ENCODE measurements around the gene MUC5AC.
"Not testable (repeated sequence)": the region's sequence is repeated elsewhere in the genome, so short reads cannot be mapped to it uniquely, and the experiment has no call there.

The MUC5AC gene

DNA sequence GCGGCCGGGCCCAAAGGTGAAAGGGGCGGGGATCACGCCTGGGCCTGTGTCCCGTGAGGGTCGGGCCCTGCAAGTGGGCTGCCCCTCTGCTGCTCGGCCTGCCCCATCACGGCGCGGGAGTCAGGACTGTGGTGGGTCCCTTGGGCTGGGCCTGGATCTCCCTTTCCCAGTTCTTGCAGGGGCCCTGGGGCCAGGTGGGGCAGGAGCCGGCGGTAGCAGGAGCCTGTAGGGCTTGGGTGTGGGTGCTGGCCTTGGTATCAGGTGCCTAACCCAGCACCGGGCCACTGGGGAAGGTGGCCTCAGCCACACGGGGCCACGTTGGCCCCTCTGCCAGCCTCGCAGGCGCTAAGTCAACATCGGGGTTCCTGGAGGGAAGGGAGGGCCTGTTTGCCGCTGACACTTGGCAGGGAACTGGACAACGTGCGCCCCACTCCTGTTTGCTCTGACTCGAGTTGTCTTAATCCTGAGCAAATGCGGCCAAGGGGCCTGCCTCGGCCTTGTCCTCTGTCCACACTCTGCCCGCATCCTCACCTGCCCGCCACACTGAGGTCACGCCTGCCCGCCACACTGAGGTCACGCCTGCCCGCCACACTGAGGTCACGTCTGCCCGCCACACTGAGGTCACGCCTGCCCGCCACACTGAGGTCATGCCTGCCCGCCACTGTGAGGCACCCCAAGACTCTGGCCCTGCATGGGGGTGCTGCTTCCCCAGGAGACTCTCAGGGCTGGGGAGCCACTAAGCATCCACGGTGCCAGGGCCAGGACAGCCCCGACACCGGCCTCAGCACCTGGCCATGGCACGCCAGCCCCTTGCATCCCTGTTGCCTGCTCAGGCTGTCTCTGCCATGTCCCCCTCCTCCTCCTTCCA, 50.9 kb downstream of the MUC5AC start:
- DNase-seq (ENCODE audit: low spot score), result no peak

DNA sequence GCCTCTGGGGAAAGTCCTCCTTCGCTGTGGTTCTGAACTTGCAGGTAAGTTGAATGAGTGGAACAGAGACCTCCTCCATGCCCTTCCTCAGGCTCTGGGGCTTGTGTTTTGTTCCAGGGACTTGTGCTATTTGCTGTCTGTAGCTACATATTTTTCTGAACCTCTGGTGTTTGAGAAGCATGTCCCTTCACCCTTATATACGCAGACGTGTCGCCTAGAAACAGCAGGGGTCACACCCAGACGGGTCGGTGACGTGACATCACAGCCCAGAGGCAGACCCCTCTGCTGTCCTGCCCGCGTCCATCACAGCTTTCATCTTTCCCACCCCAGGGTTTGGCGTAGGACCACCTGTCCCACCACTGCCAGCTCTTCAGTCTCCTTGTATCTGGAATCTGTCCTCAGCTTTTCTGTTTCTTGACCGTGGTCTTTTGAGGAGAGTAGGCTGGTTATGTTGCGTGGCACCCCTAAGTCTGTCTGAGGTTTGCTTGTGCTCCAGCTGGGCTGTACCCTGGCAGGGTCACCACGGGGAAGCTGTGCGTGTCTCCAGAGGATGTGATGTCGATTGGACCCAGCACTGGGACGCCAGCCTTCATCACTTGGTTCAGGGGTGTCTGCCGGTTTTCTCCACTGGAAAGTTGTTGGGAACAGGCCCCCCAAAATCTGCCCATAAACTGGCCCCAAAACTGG, 51.8 kb downstream of the MUC5AC start:
- DNase-seq (ENCODE audit: low spot score), result no peak

DNA sequence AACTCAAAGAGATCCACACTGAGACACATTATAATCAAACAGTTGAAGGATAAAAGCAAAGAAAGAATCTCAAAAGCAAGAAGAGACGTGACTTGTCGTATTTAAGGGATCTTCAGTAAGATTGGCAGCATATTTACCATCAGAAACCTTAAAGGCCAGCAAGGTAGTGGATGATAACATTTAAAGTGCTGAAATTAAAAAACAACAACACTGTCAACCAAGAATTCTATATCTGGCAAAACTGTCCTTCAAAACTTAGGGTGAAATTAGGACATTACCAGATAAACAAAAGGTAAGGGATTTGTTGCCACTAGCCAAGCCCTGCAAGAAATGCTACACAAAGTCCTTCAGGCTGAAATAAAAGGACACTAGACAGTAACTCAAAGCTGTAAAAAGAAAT, 54.1 kb downstream of the MUC5AC start:
- no peak for DNase-seq (ENCODE audit: low spot score)

DNA sequence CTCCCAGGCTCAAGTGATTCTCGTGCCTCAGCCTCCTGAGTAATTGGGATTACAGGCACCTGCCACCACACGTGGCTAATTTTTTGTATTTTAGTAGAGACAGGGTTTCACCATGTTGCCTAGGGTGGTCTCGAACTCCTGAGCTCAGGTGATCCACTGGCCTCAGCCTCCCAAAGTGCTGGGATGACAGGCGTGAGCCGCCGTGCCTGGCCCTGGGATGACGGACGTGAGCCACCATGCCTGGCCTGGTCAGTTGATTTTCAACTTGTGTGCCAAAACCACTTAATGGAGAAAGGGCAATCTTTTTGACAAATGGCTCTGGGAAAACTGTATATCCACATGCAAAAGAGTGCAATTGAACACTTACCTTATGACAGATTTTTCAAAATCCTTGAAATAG, 58.1 kb downstream of the MUC5AC start:
- not testable (repeated sequence) for DNase-seq (ENCODE audit: low spot score)

DNA sequence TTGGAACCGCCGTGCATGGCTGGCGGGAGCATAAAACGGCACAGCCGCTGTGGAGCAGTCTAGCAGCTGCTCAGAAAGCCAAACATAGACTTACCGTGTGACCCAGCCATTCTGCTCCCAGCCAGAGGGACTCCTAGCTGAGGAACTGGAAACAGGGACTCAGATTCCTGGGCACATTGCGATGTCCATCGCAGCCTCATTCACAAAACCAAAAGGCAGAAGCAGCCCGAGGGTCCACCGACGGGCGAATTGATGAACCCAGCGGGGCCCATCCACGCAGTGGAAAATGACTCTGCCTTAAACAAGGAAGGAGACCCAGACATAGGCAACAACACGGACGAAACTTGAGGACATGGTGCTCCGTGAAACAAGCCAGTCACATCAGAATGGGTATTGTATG, 59.4 kb downstream of the MUC5AC start:
- no peak for DNase-seq (ENCODE audit: low spot score)

DNA sequence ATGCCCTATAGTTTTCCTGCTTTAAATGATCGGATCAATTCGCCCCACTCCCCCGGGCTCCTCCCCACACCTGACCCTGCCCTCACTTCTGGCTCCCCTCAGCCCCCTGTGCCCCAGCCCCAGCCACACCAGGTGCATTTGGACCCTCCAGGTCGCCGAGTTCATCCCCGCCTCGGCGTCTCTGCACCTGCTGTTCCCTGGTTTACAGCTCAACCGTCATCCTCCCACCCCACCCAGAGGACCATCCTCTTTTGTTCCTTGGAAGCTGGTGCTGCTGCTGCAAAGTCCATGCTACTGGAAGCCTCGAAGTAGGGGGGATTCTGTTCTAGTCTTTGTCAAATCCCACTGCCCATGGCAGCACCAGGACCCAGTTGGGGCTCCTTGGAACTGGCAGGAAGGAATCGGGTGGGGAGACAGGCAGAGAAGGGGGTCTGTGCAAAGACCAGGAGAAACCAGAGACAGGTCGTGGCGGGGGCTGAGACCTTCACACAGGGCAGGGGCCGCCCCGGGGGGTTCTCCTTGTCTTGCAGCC, 60.6 kb downstream of the MUC5AC start:
- DNase-seq (ENCODE audit: low spot score), result no peak

DNA sequence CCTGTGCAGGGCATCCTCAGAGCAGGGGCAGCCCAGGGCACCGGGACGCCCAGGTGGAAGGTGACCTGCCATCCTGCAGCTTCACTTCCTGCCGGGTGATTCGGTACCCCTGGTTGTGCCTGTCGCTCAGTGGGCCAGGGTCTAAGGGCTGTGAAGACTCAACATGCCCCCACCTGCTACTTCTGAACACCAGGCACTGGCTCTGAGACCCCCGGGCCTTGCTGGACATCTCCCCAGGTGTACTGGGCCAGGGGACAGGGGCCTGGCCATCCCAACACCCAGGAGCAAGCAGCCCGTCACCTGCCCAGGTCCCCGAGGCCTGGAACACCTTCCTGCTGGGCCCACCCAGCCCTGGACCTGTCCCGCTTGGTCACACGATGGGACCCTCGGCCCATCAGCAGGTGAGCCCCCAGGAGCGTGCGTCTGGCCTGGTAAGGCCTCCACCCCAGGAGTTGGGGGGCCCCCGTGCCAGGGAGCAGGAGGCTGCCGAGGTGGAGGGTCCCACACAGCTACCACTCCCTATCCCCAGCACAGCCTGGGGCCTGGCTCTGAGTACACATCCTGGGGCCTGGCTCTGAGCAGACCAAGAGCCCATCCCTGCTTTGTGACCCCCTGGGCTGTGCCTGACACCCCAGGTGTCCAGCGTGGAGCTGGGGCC, 61.2 kb downstream of the MUC5AC start:
- DNase-seq (ENCODE audit: low spot score), result no peak

DNA sequence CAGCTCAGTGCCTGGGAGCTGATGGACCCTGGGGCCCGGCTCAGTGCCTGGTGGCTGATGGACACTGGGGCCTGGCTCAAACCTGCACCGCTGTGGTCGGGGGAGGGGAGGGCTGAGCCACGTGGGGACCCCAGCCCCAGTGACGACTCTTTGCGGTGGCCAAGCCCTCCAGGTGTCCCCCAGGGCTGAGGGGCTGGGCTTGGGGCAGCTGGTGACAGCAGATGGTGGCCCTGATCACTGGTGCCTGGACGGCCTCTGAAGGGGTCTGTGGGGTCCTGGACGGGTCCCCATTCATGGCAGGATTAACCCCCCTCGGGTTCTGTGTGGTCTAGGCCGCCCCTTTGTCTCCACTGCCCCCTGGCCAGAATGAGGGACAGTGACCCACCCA, 61.7 kb downstream of the MUC5AC start:
- DNase-seq (ENCODE audit: low spot score), result no peak

DNA sequence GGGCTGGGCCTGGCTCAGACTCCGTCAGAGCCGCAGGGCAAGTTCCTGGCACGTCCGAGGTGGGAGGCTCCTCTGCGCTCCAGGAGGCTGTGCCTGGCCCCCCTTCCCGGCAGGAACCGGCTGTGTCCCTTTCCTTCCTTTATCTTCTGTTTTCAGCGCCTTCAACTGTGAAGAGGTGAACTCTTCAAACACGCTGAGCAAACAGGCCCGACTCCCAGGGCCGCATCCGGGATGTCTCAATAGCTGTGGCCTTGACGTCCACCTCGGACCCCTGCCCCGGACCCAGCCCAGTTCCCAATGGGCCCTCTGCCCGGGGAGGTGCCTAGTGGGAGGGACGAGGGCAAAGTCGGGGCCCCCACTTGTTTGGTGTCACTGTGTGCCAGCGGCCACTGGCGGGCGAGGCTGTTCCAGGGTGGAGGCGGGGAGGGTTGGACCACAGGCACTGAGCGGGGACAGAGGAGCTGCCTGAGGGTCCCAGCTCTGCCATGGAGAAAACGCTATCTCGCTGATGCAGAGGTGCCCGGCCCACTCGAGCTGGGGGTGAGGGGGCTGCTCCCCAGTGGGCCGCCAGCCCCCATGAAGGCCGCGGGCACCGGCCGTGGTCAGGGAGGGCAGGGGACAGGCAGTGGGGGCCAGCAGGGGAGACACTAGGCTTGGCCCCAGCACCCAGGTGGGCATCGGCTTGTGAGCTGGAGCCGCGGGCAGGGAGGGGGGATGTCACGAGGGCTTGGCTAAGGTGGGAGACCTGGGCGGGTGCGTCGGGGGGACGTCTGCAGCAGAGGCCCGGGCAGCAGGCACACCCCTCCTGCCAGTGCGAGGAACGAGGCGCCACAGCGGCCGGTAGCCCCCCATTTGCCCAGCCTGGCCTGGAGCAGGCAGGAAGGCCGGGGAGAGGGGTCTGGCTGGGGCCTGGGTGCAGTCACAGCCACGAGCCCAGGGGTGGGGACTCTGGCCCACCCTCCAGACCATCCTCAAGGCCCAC, 62.4 kb downstream of the MUC5AC start:
- DNase-seq (ENCODE audit: low spot score), result no peak

DNA sequence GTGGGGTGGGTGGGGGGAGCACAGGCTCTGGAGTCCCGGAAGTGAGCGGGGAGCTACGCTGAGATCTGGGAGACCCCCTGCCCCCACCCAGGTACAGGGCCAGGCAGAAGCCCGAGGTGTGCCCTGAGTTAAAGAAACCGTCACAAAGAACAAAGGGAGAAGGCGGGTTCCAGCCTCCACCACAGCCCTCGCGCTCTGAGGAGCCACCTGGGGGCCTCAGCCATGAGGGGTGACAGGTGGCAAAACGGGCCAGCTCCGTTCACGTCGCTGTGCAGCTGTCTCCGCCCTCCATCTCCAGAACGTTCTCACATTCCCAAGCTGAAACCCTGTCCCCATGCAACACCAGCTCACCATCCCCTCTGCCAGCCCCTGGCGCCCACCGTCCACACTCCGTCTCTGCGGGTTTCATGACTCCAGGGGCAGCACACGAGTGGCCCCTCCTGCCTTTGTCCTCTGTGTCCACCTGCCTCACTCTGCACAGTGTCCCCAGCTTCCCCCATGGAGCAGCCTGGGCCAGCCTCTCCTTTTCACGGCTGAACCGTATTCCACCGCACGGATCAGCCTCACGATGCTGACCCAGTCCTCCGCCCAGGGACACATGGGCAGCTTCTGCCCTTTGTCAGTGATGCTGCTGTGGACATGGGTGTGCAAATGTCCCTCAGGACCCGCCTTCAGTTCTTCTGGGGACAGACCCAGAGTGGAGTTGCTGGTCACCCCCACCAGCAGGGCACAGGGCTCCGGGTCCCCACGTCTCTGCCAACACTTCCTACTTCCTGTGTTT, 63.4 kb downstream of the MUC5AC start:
- DNase-seq (ENCODE audit: low spot score), result no peak

DNA sequence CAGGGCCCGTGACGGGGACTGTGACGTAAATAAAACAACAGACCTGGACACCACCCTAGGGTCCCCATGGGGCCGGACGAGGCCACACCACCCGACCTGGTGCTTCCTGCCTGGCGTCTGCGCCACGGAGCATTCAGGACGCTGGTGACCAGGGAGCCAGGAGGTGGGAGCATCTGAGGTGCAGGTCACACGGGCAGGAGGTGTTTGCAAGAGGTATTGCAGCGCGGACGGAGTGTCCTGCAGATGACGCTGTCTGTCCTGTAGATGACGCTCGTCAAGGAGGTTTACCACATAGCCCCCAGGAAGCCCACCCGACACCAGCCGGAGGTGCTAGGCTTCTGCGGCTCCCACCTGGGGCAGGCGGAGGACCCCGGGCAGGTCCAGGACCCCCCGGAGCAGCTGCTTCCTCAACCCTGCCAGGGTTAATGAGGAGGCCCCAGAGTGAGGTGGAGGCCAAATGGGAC, 64.1 kb downstream of the MUC5AC start:
- no peak for DNase-seq (ENCODE audit: low spot score)

DNA sequence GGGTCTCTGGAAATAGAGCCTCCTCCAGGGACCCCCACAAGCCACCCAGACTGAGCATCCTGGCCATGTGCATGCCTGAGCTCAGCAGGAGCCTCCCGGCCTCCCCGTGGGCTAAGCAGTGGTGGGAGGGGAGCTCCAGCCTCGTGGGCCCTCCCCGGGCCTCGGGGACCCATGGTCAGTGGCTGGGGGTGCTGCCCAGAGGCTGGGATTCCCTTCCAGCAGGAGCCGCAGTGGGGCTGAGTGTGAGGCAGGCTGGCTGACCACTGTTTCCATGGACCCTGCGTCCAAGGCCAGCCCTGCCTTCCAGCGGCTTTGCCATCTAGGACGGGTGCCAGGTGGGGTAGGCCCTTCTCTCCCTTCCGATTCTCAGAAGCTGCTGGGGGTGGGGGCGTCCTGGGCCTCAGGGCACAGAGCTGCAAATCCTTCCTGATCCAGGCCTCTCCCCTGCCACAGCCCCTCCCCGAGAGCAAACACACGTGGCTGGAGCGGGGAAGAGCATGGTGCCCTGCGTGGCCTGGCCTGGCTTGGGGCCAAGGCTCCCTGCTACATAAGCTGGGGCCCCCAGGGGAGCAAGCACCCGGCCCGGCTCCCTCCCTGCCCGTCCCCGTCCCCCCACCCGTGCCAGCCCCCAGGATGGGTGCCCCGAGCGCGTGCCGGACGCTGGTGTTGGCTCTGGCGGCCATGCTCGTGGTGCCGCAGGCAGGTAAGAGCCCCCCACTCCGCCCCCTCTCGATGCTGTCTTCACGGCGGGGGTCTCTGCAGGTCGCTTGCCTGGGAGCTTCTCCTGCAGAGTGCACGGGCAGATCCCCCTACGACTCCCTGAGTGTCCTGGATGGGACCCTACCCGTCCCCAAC, 65.0 kb downstream of the MUC5AC start, which contains the start of gene MUC5B:
Gene MUC5B, plus strand, starts transcription at position 576 of the 855 bp plus-strand sequence. Its CDS starts 58 bp downstream, at position 634.
- DNase-seq (ENCODE audit: low spot score), result no peak

DNA sequence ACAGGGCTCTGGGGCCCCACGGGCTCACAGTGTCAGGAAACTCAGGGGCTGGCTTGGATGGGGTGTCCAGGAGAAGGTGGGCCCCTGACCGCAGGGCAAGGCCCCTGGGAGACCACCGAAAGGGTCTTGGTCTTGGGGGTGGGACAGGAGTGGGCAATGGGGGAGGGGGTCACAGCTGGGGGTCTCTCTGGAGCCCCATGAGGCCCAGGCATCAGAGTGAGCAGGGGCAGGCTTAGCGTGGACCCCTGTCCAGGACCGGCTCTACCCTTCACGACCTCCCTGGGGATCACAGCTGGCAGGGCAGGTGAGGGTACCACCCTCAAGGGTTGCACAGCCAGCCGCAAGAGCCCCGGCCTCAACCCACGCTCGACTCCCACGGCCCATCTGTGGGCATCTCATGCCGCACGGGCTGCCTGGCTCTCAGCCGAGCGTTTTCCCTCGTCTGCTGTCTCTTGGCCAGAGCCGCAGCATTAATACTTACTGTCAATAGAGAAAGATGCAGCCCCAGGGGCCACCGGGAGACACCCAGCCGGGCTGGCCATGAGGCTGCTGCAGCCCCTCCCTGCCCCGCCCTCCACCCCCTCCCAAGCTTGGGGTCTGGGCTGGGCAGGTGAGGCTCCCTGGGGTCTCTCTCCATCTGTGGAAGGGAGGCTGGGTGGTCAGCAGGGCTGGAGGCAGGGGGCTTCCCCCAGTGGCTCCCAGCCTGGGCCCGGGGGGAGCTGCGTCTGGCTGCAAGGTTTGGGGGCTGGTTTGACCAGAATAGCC, 65.8 kb downstream of the MUC5AC start:
- no peak for DNase-seq (ENCODE audit: low spot score)

DNA sequence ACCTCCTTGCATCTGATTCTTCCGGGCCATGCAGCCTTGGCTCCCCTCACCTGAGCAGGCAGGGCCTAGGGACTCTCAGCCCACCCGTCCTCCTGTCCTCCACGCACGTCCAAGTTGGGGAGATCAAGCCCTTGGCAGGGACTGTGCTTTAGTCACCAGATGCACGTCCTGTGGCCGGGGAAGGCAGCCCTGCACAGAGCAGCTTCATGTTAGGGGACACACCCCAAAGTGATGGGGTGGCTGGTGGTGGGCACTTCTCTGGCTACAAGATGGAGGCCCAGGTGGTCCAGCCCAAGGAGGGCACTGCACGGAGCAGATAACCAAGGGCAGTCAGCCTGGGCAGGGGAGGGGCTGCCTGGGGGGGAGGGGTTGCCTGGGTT, 66.3 kb downstream of the MUC5AC start:
- DNase-seq (ENCODE audit: low spot score), result no peak

DNA sequence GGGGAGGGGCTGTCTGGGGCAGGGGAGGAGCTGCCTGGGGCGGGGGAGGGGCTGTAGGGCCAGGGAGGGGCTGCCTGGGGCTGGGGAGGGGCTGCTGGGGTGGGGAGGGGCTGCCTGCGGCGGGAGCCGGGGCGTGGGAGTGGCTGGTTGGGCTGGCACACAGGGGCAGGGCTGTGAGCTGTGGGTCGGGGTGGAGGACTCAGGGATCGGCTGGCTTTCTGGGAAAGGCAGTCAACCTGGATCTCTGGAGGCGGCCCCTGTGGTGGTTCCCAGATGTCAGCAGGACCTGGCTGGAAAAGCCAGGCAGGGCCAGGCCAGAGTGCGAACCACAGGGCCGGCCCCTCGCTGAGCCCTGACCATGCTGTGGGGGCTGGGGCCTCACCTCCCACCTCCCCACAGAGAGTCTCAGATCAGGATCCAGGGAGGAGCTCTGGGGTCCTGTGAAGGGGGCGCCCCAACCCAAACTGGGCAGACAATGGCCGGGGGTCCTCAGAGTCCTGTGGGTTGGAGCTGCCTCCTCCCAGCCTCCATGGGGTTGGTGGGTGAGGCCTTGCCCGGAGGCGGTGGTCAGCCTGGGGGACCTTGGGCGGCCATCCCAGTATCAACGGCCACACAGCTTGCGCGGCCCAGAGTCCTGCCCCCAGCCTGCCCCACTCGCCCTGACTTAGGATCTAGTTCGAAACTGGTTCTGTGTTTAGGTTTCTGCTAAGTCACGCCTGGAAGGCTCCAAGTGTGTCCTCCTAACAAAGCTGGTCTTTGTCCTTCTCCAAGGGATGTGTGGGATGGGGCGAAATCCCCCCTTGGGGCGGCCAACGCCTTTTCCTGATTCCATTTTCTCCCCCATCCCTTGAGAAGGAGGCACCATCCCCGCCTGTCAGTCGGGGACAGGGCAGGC, 67.0 kb downstream of the MUC5AC start:
- DNase-seq (ENCODE audit: low spot score), result no peak

DNA sequence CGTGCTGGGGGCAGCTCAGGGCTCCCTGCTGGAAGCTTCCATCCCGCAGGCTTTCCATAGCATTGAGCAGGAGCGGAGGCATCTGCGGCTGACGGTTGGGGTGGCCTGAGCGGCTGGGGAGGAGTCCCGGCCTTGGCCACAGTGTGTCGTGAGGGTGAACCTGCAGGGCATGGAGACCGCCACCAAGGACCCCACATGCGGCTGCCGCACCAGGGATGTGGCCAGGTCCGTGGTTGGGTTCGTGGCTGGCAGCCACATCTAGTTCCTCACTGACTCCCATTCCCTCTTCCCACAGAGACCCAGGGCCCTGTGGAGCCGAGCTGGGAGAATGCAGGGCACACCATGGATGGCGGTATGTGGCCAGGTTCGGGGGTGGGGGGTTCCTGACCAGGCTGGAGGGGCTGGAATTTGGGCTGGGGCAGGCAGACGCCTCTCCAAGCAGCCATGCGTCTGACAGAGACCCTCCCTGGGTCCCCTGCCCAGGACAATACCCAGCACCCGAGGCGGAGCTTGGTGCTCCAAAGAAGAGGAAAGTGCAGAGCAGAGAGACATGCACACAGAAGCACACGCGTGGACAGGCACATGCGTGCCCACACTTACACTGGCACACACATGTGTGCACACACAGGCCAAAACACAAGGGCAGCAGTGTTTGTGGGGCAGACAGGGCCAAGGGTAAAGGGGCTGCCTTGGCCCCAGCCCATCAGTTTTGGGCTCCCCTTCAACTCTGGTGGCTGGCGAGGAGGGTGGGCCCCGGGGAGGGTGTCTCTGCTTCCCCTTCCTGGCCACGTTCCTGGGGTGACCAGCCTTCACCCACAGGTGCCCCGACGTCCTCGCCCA, 67.9 kb downstream of the MUC5AC start:
- no peak for DNase-seq (ENCODE audit: low spot score)
